ENCODE data around the gene IZUMO1. TPM values are rescaled to one million over a fixed set of nuclear protein-coding genes. Genes with fewer than 3 reads are reported as not detected.

IZUMO1 gene
- polyA plus RNA-seq, 1 donor (not counting 4 experiments of a cell fraction or from before 2014, with no cell fraction given) = 0.63 TPM

DNA sequence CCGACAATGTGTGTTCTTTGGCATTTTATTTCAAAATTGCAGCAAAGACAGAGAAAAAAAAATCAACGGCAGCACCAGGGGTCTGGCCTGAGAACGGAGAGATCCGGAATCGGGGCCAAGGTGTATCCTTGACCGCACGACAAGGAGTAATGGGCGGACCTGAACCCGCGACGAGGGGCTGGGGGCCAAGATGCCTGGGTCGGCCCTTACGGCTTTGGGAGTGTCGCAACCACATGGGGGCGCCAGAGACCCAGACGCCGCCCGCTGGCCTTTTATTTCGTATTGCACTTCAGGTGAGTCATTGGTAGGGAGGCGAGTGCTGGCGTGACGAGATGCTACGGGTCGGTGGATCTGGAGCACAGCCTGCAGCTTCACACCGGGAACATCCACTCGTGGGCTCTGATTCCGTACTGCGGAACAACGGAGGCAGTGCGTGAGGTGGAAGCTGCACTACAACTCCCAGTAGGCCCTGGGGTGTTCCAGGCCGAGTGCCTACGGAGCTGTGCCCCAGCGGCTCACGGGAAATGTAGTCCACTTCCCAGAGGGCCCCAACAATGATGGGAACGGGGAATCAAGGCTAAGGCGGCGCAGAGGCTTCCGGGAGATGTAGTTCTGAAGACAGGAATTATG lies 48.5 kb upstream of the IZUMO1 start:
- dilution Hi-C loops (cut with MboI; ENCODE audit: extremely low pct_ligation_motif_present, low sequenced_read_pairs) = loop anchor here (5.0 kb wide), 1 partner anchor 57 kb away; no protein-coding TSS in a partner anchor
- Histone ChIP-seq H3K9me3 (ENCODE audit: control insufficient read depth, low read depth, low read length) (no peaks in the 10 kb centered on the region), H3K36me3 (ENCODE audit: control insufficient read depth in 2 of 2, extremely low read depth in 1 of 2, insufficient read depth in 2 of 2, low read length in 2 of 2) (no peaks in the 10 kb centered on the region), H3K27ac (ENCODE audit: control insufficient read depth, insufficient read depth, low read length) (peak overlapping the region; percentile 76), H3K79me2 (ENCODE audit: control insufficient read depth, insufficient read depth, low read length) (no peaks in the 10 kb centered on the region), H3K4me3 (ENCODE audit: control insufficient read depth in 2 of 3, extremely low read depth in 1 of 3, insufficient read depth in 2 of 3, low read depth in 1 of 3, low read length in 3 of 3) (peak overlapping the region; percentile 24 to 65 (median 54)), H3K9me1 (ENCODE audit: control insufficient read depth, extremely low read depth, insufficient read depth, low read length) (no peaks in the 10 kb centered on the region), H2AFZ (ENCODE audit: control insufficient read depth, low read length) (peak overlapping the region; percentile 95), H3K4me2 (ENCODE audit: control insufficient read depth, extremely low read depth, insufficient read depth, low read depth, low read length) (peak overlapping the region; percentile 96), H3K27me3 (ENCODE audit: control insufficient read depth, extremely low read depth, insufficient read depth, low read length) (no peaks in the 10 kb centered on the region), H4K20me1 (ENCODE audit: control insufficient read depth, extremely low read depth, insufficient read depth, low read length) (no peaks in the 10 kb centered on the region), H3K4me1 (ENCODE audit: control insufficient read depth, extremely low read depth, insufficient read depth, low read length) (peaks cover 15% of the 10 kb centered on the region), H3K9ac (ENCODE audit: control insufficient read depth, extremely low read depth, insufficient read depth, low read length) (peak overlapping the region; percentile 78)
- DNase-seq (ENCODE audit: low read depth, low spot score) (peak; percentile 56), FAIRE-seq (peak; percentile 96)
- peak; percentile 78 to 98 (median 94) for TF ChIP-seq CTCF (optimal IDR thresholded peaks at IDR 0.05 in 1 of 3, IDR thresholded peaks at IDR 0.05 in 1 of 3, conservative IDR thresholded peaks at IDR 0.05 in 1 of 3; ENCODE audit: extremely low read depth in 1 of 3, insufficient read depth in 2 of 3, low read length in 3 of 3)
- TF ChIP-seq EZH2 (IDR thresholded peaks at IDR 0.05; ENCODE audit: low read length) = no peak

DNA sequence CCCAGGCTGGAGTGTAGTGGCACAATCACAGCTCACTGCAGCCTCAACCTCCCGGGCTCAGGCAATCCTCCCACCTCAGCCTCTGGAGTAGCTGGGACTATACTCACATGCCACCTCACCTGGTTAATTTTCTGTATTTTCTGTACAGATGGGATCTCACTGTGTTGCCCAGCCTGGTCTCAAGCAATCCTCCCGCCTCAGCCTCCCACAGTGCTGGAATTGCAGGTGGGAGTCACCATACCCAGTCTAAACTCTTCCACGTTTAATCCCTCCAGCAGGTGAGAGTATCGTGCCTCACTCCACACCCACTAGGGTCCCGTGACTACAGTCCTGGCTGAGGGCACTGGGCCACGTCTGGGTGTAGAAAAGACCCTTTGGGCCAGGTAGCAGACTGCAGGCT lies 47.6 kb upstream of the IZUMO1 start:
- TF ChIP-seq EZH2 (IDR thresholded peaks at IDR 0.05; ENCODE audit: low read length) = no peak
- TF ChIP-seq CTCF (optimal IDR thresholded peaks at IDR 0.05 in 1 of 3, IDR thresholded peaks at IDR 0.05 in 1 of 3, conservative IDR thresholded peaks at IDR 0.05 in 1 of 3; ENCODE audit: extremely low read depth in 1 of 3, insufficient read depth in 2 of 3, low read length in 3 of 3) = no peak

More for the DNA sequence above, 47.6 kb upstream of the IZUMO1 start:
- Histone ChIP-seq H3K4me2 (ENCODE audit: control insufficient read depth, extremely low read depth, insufficient read depth, low read depth, low read length) (no peak overlapping the region), H3K4me1 (ENCODE audit: control insufficient read depth, extremely low read depth, insufficient read depth, low read length) (peaks cover 11% of the 10 kb centered on the region), H3K27me3 (ENCODE audit: control insufficient read depth, extremely low read depth, insufficient read depth, low read length) (no peaks in the 10 kb centered on the region), H3K9me3 (ENCODE audit: control insufficient read depth, low read depth, low read length) (no peaks in the 10 kb centered on the region), H2AFZ (ENCODE audit: control insufficient read depth, low read length) (no peak overlapping the region), H3K9ac (ENCODE audit: control insufficient read depth, extremely low read depth, insufficient read depth, low read length) (no peak overlapping the region), H4K20me1 (ENCODE audit: control insufficient read depth, extremely low read depth, insufficient read depth, low read length) (no peaks in the 10 kb centered on the region), H3K9me1 (ENCODE audit: control insufficient read depth, extremely low read depth, insufficient read depth, low read length) (no peaks in the 10 kb centered on the region), H3K79me2 (ENCODE audit: control insufficient read depth, insufficient read depth, low read length) (no peaks in the 10 kb centered on the region), H3K4me3 (ENCODE audit: control insufficient read depth in 2 of 3, extremely low read depth in 1 of 3, insufficient read depth in 2 of 3, low read depth in 1 of 3, low read length in 3 of 3) (no peak overlapping the region), H3K36me3 (ENCODE audit: control insufficient read depth in 2 of 2, extremely low read depth in 1 of 2, insufficient read depth in 2 of 2, low read length in 2 of 2) (no peaks in the 10 kb centered on the region), H3K27ac (ENCODE audit: control insufficient read depth, insufficient read depth, low read length) (no peak overlapping the region)
- DNase-seq (ENCODE audit: low read depth, low spot score) (no peak), FAIRE-seq (no peak)
- dilution Hi-C loops (cut with MboI; ENCODE audit: extremely low pct_ligation_motif_present, low sequenced_read_pairs) = no loop called here
